Skeletal muscle satellite cell (primary cell): ENCODE data around the gene SULT2B1.

Source experiments
- H3K27me3 ChIP-seq: 2 replicates; pipeline ENCODE4 v1.7.0; 2013; ENCODE audit warnings: low read length; ENCODE audit not compliant: control insufficient read depth, insufficient read depth
- H3K36me3 ChIP-seq: 2 replicates; pipeline ENCODE4 v1.7.0; 2013; ENCODE audit warnings: mild to moderate bottlenecking, control low read depth, low read length; ENCODE audit not compliant: insufficient read depth
- H3K4me1 ChIP-seq: 2 replicates; pipeline ENCODE4 v1.7.0; 2013; ENCODE audit warnings: low read length; ENCODE audit not compliant: control insufficient read depth, insufficient read depth
- H3K4me2 ChIP-seq: 2 replicates; pipeline ENCODE4 v1.7.0; 2013; ENCODE audit warnings: mild to moderate bottlenecking, low read length
- H3K4me3 ChIP-seq: 2 replicates; pipeline ENCODE4 v1.7.0; 2013; ENCODE audit warnings: low read length
- H3K9ac ChIP-seq: 2 replicates; pipeline ENCODE4 v1.7.0; 2013; ENCODE audit warnings: mild to moderate bottlenecking, low read depth, low read length, moderate library complexity
- H3K9me3 ChIP-seq: replicated peaks from 2 replicates; pipeline ENCODE4 v1.7.0; 2013; ENCODE audit warnings: mild to moderate bottlenecking, control low read depth, low read length

Gene SULT2B1

DNA sequence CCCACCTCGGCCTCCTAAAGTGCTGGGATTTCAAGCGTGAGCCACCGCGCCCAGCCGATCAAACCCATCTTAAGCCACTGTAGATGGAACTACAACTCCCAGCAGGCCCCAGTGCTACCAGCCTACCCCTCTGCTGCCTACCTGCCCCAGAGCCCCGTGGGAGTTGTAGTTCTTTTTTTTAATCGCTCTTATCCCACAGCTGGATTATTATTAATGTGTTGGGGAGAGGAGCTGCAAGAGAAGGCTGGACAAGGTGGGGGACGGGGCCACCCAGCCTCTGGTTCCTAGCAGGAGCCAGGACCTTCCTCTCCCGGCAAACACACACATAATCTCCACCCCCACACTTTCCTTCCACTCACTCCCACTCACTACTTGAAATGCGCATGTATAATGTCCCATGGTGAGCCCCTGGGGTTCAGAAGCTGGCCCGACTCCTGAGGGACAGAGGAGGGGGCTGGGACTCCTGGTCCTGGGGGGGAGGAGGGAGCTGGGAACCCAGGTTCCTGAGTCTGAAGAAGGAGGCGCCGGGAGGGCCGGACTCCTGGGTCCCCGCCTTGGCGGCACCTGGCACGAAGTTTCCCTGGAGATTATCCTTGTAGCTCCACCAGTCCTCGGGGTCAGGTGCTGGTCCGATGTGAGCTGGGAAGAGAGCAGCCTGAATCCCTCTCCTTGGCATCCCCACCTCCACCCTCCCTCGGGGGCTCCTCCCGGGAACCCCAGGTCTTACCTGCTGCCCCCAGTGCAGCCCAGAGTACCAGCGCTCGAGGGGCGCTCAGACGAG is 93.1 kb downstream of the SULT2B1 start:
- peaks cover 7% of the 10 kb centered on the region for H3K27me3 ChIP-seq
- H3K4me3 ChIP-seq = peak overlapping the region; percentile 63
- H3K9ac ChIP-seq = no peak overlapping the region
- H3K4me1 ChIP-seq = peaks cover 23% of the 10 kb centered on the region
- H3K4me2 ChIP-seq = peak overlapping the region; percentile 85
- no peaks in the 10 kb centered on the region for H3K9me3 ChIP-seq
- H3K36me3 ChIP-seq = no peaks in the 10 kb centered on the region

DNA sequence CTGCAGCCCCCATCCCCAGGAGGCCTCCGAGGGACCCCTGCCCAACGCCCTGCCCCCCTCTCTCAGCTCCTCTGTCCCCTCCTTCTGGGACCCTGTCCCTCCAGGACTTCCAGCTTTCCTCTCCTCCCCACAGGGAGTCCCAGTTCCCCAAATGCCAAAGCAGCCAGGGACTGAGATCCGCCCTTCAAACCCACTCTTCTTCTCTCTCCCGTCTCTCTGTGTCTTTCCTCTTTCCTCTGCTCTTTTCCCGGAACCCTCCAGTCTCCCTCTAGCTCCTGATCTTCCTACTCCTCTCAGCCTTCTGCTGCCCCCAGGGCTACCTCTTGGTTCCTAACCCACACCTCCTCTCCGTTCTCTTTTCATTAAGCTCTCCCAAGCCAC is 93.6 kb downstream of the SULT2B1 start:
- peaks cover 23% of the 10 kb centered on the region for H3K4me1 ChIP-seq
- peaks cover 7% of the 10 kb centered on the region for H3K27me3 ChIP-seq
- H3K9ac ChIP-seq = peak overlapping the region; percentile 25
- H3K4me2 ChIP-seq = peak overlapping the region; percentile 85
- peak overlapping the region; percentile 63 for H3K4me3 ChIP-seq
- H3K9me3 ChIP-seq = no peaks in the 10 kb centered on the region
- H3K36me3 ChIP-seq = no peaks in the 10 kb centered on the region

DNA sequence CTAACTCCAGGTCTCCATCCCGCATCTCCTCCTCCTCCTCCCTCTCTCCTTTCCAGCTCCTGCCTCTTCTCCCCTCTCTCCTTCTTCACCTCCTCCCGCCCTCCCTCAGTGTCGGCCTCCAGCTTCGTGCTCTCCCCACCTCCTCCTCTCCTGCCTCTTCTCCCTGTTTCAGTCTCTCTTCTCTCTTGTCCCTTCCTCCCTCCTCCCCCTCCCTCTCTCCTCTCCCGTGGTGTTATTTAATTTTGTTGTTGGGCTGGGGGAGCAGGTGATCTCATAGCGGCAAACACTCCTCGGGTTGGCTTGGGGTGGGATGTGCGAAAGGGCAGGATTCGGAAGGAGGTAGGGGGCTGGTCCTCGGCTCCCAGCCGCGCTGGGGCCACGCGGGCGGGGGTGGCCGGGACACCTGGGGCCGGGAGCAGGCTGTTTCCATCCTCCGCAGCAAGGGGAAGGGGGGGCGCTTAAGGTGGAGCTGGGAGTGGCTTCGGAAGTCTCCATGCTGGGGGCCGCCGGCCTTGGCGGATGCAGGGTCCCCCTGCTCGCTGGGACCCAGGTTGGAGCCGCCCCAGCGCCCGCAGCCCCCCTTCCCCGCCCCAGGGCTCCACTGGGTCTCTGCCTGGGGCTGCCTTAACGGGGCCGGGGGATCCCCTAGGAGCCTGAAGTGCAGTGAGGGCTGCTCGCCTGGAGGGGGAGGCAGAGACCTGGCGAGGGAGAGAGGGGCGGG is 94.2 kb downstream of the SULT2B1 start, which contains the start of gene CA11:
Gene CA11, minus strand, starts transcription at position 187 of the 721 bp plus-strand sequence. CDS start 555 bp downstream, outside the sequence.
- Histone ChIP-seq H3K36me3 (no peaks in the 10 kb centered on the region), H3K9me3 (no peaks in the 10 kb centered on the region), H3K27me3 (peaks cover 7% of the 10 kb centered on the region), H3K4me3 (peak within 1 kb of the TSS; percentile 63), H3K9ac (peak within 1 kb of the TSS; percentile 25), H3K4me2 (peak within 1 kb of the TSS; percentile 85), H3K4me1 (peaks cover 23% of the 10 kb centered on the region)

GRCh38 chr19:48646722-48647216 is 94.8 kb downstream of the SULT2B1 start:
- Histone ChIP-seq H3K4me3 (peak overlapping the region; percentile 58), H3K9me3 (no peaks in the 10 kb centered on the region), H3K4me1 (peaks cover 23% of the 10 kb centered on the region), H3K4me2 (peak overlapping the region; percentile 85), H3K27me3 (peaks cover 7% of the 10 kb centered on the region), H3K9ac (no peak overlapping the region), H3K36me3 (no peaks in the 10 kb centered on the region)

- H3K36me3 ChIP-seq = no peaks in the 10 kb centered on the region
- no peak overlapping the region for H3K4me3 ChIP-seq
- H3K4me1 ChIP-seq = peaks cover 23% of the 10 kb centered on the region
- no peak overlapping the region for H3K4me2 ChIP-seq
- peaks cover 3% of the 10 kb centered on the region for H3K27me3 ChIP-seq
- H3K9ac ChIP-seq = no peak overlapping the region
- no peaks in the 10 kb centered on the region for H3K9me3 ChIP-seq
Observed at GRCh38 chr19:48648134-48648533, 96.2 kb downstream of the SULT2B1 start.
